Pancreas (tissue), 10 donors: ENCODE results near the gene ZNF451. TPM values are rescaled to one million over a fixed set of nuclear protein-coding genes. Genes with fewer than 3 reads are reported as not detected.

Source experiments
- ATAC-seq, 4 donors: fragments of 200-7000 bp; cut with Tn5 transposase; one replicate each; pipeline versions ENCODE4 v1.8.0 to v1.9.1; 2020; ENCODE audit warnings: mild to moderate bottlenecking in 4 of 4, moderate library complexity in 4 of 4
- DNase-seq, 6 donors: peaks; one replicate each; pipeline ENCODE4 v3.0.0-alpha.2; 2020
- FAIRE-seq: peaks from 2 replicates; lab custom pipeline; 2012; peaks lifted over from hg19 to GRCh38; lab: Jason Lieb, UNC
- H3K27ac ChIP-seq, 4 donors: fragments of 200-600 bp; sonication (generic); 1 replicate in 3 of 4; 2 replicates in 1 of 4; pipeline versions ENCODE4 v1.5.0 to v1.8.0; 2020
- H3K27me3 ChIP-seq, 4 donors: fragments of 200-600 bp; one replicate each; pipeline ENCODE4 v1.8.0; 2021
- H3K36me3 ChIP-seq, 3 donors: fragments of 200-600 bp; sonication (generic) in 1 of 3; one replicate each; pipeline versions ENCODE4 v1.5.0 to v1.8.0; 2020 to 2021
- H3K4me1 ChIP-seq, 3 donors: fragments of 200-600 bp; one replicate each; pipeline ENCODE4 v1.8.0; 2021
- H3K4me3 ChIP-seq, 4 donors: fragments of 200-600 bp; sonication (generic) in 2 of 4; one replicate each; pipeline versions ENCODE4 v1.5.0 to v1.8.0; 2020 to 2021
- H3K9me3 ChIP-seq, 4 donors: fragments of 200-600 bp; one replicate each; pipeline ENCODE4 v1.8.0; 2021
- CTCF ChIP-seq, 4 donors: fragments of 200-600 bp; sonication (generic) in 3 of 4; IDR thresholded peaks; one replicate each; pipeline versions ENCODE4 v1.5.0 to v1.8.0; 2021; ENCODE audit warnings: antibody characterized with exemption in 4 of 4
- WGBS, 2 donors: extraction: QIAGEN DNeasy Blood & Tissue Kit; methylation state at CpG; one replicate each; pipeline ENCODE4 v1.1.7; 2013; 5-methylcytosine and 5-hydroxymethylcytosine counted together
- intact Hi-C, 3 donors: fragments of 100-400 bp; cut with DNase I; formaldehyde crosslinking; loops; one replicate each; pipeline versions ENCODE4 v1.11.1 to v1.14.2; 2022
- polyA plus RNA-seq, 2 donors: library from polyadenylated mRNA; stranded (reverse); fragments of 200-250 nt; gene quantifications; one replicate each; pipeline ENCODE4 v1.2.3, GENCODE V29; 2013
- total RNA-seq, 6 donors: library from RNA; stranded (reverse); fragmentation: NEBNext Ultra II Directional in 4 of 6; extraction: Animal tissue kit (Norgen Biotek cat#: 25700) in 4 of 6; gene quantifications; one replicate each; pipeline versions ENCODE4 v1.2.1 to v1.2.4, GENCODE V29; 2021 to 2023
- donor health status: healthy with polysubstance abuse.
- donor health status: DM: no; HTN: no; CAD: no; lungs with moderate emphysema.
- donor health status: DM: no; HTN: no; CAD: no.
- donor health status: control.
- donor health status: control.
- donor health status: Bipolar disorder and iron deficiency.
- donor health status: DM: yes; HTN: yes; CAD: no.
- donor health status: DM: no; HTN: no; CAD: no.
- donor health status: DM: no; HTN: no; CAD: no.
- donor health status: DM: yes; HTN: yes; CAD: no.

ZNF451 gene
- total and polyA plus RNA-seq, 8 donors, result 9.4 to 26.7 (median 18.3) TPM

- no peak for ATAC-seq
- Histone ChIP-seq H3K27ac (no peak overlapping the region), H3K27me3 (no peaks in the 10 kb centered on the region), H3K9me3 (no peaks in the 10 kb centered on the region), H3K4me1 (no peaks in the 10 kb centered on the region), H3K36me3 (no peaks in the 10 kb centered on the region), H3K4me3 (no peak overlapping the region)
- intact Hi-C loops, result no loop called here
- no peak for DNase-seq
- no peak for TF ChIP-seq CTCF (IDR thresholded peaks at IDR 0.05)
- no peak for FAIRE-seq
- WGBS, 2 donors, result 70 to 77% methylated on average over 9 of the region's 9 CpGs
These were observed 20.1 kb upstream of the ZNF451 start for GRCh38 chr6:57069920-57070331.

GRCh38 chr6:57072108-57072507 lies 17.9 kb upstream of the ZNF451 start:
- 84 to 91% methylated on average over 3 of the region's 3 CpGs for WGBS, 2 donors
- no peaks in the 10 kb centered on the region for H3K4me1 ChIP-seq
- H3K4me3 ChIP-seq, result no peak overlapping the region
- no peak for TF ChIP-seq CTCF (IDR thresholded peaks at IDR 0.05)
- no peaks in the 10 kb centered on the region for H3K36me3 ChIP-seq
- DNase-seq (no peak), FAIRE-seq (no peak), ATAC-seq (no peak)
- no peaks in the 10 kb centered on the region for H3K27me3 ChIP-seq
- H3K9me3 ChIP-seq, result no peaks in the 10 kb centered on the region
- no peak overlapping the region for H3K27ac ChIP-seq
- intact Hi-C loops, result no loop called here

GRCh38 chr6:57074383-57074782 lies 15.6 kb upstream of the ZNF451 start:
- ATAC-seq (no peak), DNase-seq (no peak), FAIRE-seq (no peak)
- no peaks in the 10 kb centered on the region for H3K9me3 ChIP-seq
- no peaks in the 10 kb centered on the region for H3K4me1 ChIP-seq
- no peaks in the 10 kb centered on the region for H3K36me3 ChIP-seq
- TF ChIP-seq CTCF (IDR thresholded peaks at IDR 0.05), result no peak
- intact Hi-C loops, result no loop called here
- no peak overlapping the region for H3K27ac ChIP-seq
- no peaks in the 10 kb centered on the region for H3K27me3 ChIP-seq
- H3K4me3 ChIP-seq, result no peak overlapping the region
- WGBS, 2 donors, result 95 to 96% methylated on average over 8 of the region's 8 CpGs

GRCh38 chr6:57075092-57075491 lies 14.9 kb upstream of the ZNF451 start:
- Histone ChIP-seq H3K27me3 (no peaks in the 10 kb centered on the region), H3K9me3 (no peaks in the 10 kb centered on the region), H3K4me3 (no peak overlapping the region), H3K4me1 (no peaks in the 10 kb centered on the region), H3K36me3 (no peaks in the 10 kb centered on the region), H3K27ac (no peak overlapping the region)
- DNase-seq (no peak), FAIRE-seq (no peak), ATAC-seq (no peak)
- TF ChIP-seq CTCF (IDR thresholded peaks at IDR 0.05), result no peak
- intact Hi-C loops, result no loop called here

- no peak for TF ChIP-seq CTCF (IDR thresholded peaks at IDR 0.05)
- Histone ChIP-seq H3K4me3 (no peak overlapping the region), H3K27me3 (no peaks in the 10 kb centered on the region), H3K36me3 (no peaks in the 10 kb centered on the region), H3K27ac (no peak overlapping the region), H3K9me3 (no peaks in the 10 kb centered on the region), H3K4me1 (no peaks in the 10 kb centered on the region)
- DNase-seq (no peak), FAIRE-seq (no peak), ATAC-seq (no peak)
- intact Hi-C loops, result no loop called here
- WGBS, 2 donors, result 70 to 83% methylated on average over 1 of the region's 1 CpG
These were observed 11.3 kb upstream of the ZNF451 start for GRCh38 chr6:57078531-57079207.
